ENCODE measurements around the gene SLC12A7. TPM values are rescaled to one million over a fixed set of nuclear protein-coding genes. Genes with fewer than 3 reads are reported as not detected.

The SLC12A7 gene
- total RNA-seq, 1 experiment from 2014 or later = 207 TPM

GRCh38 chr5:1079486-1079885 lies 32.4 kb downstream of the SLC12A7 start:
- Histone ChIP-seq H2AFZ (no peak overlapping the region), H3K27ac (no peak overlapping the region), H3K36me3 (ENCODE audit: low read depth) (peaks cover 9% of the 10 kb centered on the region; the same call in 1 of the 2 replicates), H3F3A (ENCODE audit: insufficient read depth, low read depth) (peaks cover 6% of the 10 kb centered on the region; the same call in 1 of the 2 replicates), H3K79me2 (ENCODE audit: low read depth) (no peaks in the 10 kb centered on the region), H3K4me2 (no peak overlapping the region), H3K4me3 (no peak overlapping the region), H3K9me3 (ENCODE audit: insufficient read depth, low read depth) (no peaks in the 10 kb centered on the region), H4K20me1 (ENCODE audit: insufficient read depth) (peaks cover 18% of the 10 kb centered on the region), H3K4me1 (replicated peaks; ENCODE audit: insufficient read depth) (no peaks in the 10 kb centered on the region), H3K27me3 (ENCODE audit: insufficient read depth, low read depth) (no peaks in the 10 kb centered on the region), H3K9me2 (ENCODE audit: insufficient read depth) (no peaks in the 10 kb centered on the region)
- intact Hi-C loops (cut with micrococcal nuclease; ENCODE audit: unreplicated experiment) = no loop called here
- TF ChIP-seq CTCF (conservative IDR thresholded peaks at IDR 0.05) (no peak), EZH2 (IDR thresholded peaks at IDR 0.05; ENCODE audit: low read depth) (no peak)
- no peak for DNase-seq
- POLR2A ChIA-PET (ENCODE audit: unreplicated experiment) = no interaction called here
- CTCF ChIA-PET = no interaction called here
- BruUV-seq (replicated peaks) = no TSS peak

GRCh38 chr5:1078851-1079250 lies 33.0 kb downstream of the SLC12A7 start:
- TF ChIP-seq EZH2 (IDR thresholded peaks at IDR 0.05; ENCODE audit: low read depth) (no peak), CTCF (conservative IDR thresholded peaks at IDR 0.05) (no peak)
- Histone ChIP-seq H2AFZ (no peak overlapping the region), H3K4me3 (no peak overlapping the region), H3K27me3 (ENCODE audit: insufficient read depth, low read depth) (no peaks in the 10 kb centered on the region), H3K36me3 (ENCODE audit: low read depth) (peaks cover 9% of the 10 kb centered on the region; the same call in 1 of the 2 replicates), H3K9me2 (ENCODE audit: insufficient read depth) (no peaks in the 10 kb centered on the region), H3K4me2 (no peak overlapping the region), H3F3A (ENCODE audit: insufficient read depth, low read depth) (peaks cover 6% of the 10 kb centered on the region; the same call in 1 of the 2 replicates), H3K9me3 (ENCODE audit: insufficient read depth, low read depth) (no peaks in the 10 kb centered on the region), H3K4me1 (replicated peaks; ENCODE audit: insufficient read depth) (no peaks in the 10 kb centered on the region), H3K27ac (no peak overlapping the region), H4K20me1 (ENCODE audit: insufficient read depth) (peaks cover 13% of the 10 kb centered on the region), H3K79me2 (ENCODE audit: low read depth) (no peaks in the 10 kb centered on the region)
- ChIA-PET CTCF (no interaction called here), POLR2A (ENCODE audit: unreplicated experiment) (no interaction called here)
- DNase-seq = no peak
- intact Hi-C loops (cut with micrococcal nuclease; ENCODE audit: unreplicated experiment) = no loop called here
- no TSS peak for BruUV-seq (replicated peaks)

- H3K4me1 ChIP-seq (replicated peaks; ENCODE audit: insufficient read depth) = no peaks in the 10 kb centered on the region
- no peaks in the 10 kb centered on the region for H3K9me3 ChIP-seq (ENCODE audit: insufficient read depth, low read depth)
- intact Hi-C loops (cut with micrococcal nuclease; ENCODE audit: unreplicated experiment) = no loop called here
- BruUV-seq (replicated peaks) = no TSS peak
- H3F3A ChIP-seq (ENCODE audit: insufficient read depth, low read depth) = peaks cover 6% of the 10 kb centered on the region; the same call in 1 of the 2 replicates
- TF ChIP-seq CTCF (conservative IDR thresholded peaks at IDR 0.05) (no peak), EZH2 (IDR thresholded peaks at IDR 0.05; ENCODE audit: low read depth) (no peak)
- H3K9me2 ChIP-seq (ENCODE audit: insufficient read depth) = no peaks in the 10 kb centered on the region
- no peaks in the 10 kb centered on the region for H3K27me3 ChIP-seq (ENCODE audit: insufficient read depth, low read depth)
- no peak overlapping the region for H2AFZ ChIP-seq
- peaks cover 9% of the 10 kb centered on the region; the same call in 1 of the 2 replicates for H3K36me3 ChIP-seq (ENCODE audit: low read depth)
- H3K79me2 ChIP-seq (ENCODE audit: low read depth) = no peaks in the 10 kb centered on the region
- H3K4me3 ChIP-seq = no peak overlapping the region
- H3K4me2 ChIP-seq = no peak overlapping the region
- ChIA-PET CTCF (no interaction called here), POLR2A (ENCODE audit: unreplicated experiment) (no interaction called here)
- no peak for DNase-seq
- peaks cover 16% of the 10 kb centered on the region; the same call in 1 of the 2 replicates for H4K20me1 ChIP-seq (ENCODE audit: insufficient read depth)
- H3K27ac ChIP-seq = no peak overlapping the region
These were observed 33.7 kb downstream of the SLC12A7 start for GRCh38 chr5:1078206-1078605.

Measured in PC-9 (cell line).